IPS-15b (cell line): ENCODE data around the gene LRFN2.

Source experiments
- H3K27me3 ChIP-seq: one replicate; pipeline ENCODE4 v1.6.1; 2013; ENCODE audit warnings: low read length; ENCODE audit not compliant: control insufficient read depth, insufficient read depth
- H3K36me3 ChIP-seq: one replicate; pipeline ENCODE4 v1.6.1; 2013; ENCODE audit warnings: low read length; ENCODE audit not compliant: control insufficient read depth, insufficient read depth
- H3K4me1 ChIP-seq: one replicate; pipeline ENCODE4 v1.6.1; 2013; ENCODE audit warnings: mild to moderate bottlenecking, low read length; ENCODE audit not compliant: control insufficient read depth, insufficient read depth
- H3K4me3 ChIP-seq: one replicate; pipeline ENCODE4 v1.5.1; 2013; ENCODE audit warnings: low read depth, low read length
- H3K9ac ChIP-seq: one replicate; pipeline ENCODE4 v1.6.1; 2013; ENCODE audit warnings: low read depth, mild to moderate bottlenecking, low read length
- H3K9me3 ChIP-seq: one replicate; pipeline ENCODE4 v1.6.1; 2013; ENCODE audit warnings: mild to moderate bottlenecking, low read length; ENCODE audit not compliant: control insufficient read depth, insufficient read depth

LRFN2 gene

GRCh38 chr6:40400738-40401137, 186.4 kb downstream of the LRFN2 start:
- Histone ChIP-seq H3K36me3 (no peaks in the 10 kb centered on the region), H3K9ac (no peak overlapping the region), H3K9me3 (no peaks in the 10 kb centered on the region), H3K4me1 (no peaks in the 10 kb centered on the region), H3K4me3 (no peak overlapping the region), H3K27me3 (no peaks in the 10 kb centered on the region)

GRCh38 chr6:40399888-40400457, 187.2 kb downstream of the LRFN2 start:
- Histone ChIP-seq H3K9ac (no peak overlapping the region), H3K9me3 (no peaks in the 10 kb centered on the region), H3K36me3 (no peaks in the 10 kb centered on the region), H3K27me3 (no peaks in the 10 kb centered on the region), H3K4me1 (no peaks in the 10 kb centered on the region), H3K4me3 (no peak overlapping the region)

- no peaks in the 10 kb centered on the region for H3K27me3 ChIP-seq
- no peaks in the 10 kb centered on the region for H3K36me3 ChIP-seq
- H3K9ac ChIP-seq: no peak overlapping the region
- H3K9me3 ChIP-seq: no peaks in the 10 kb centered on the region
- H3K4me1 ChIP-seq: no peaks in the 10 kb centered on the region
- no peak overlapping the region for H3K4me3 ChIP-seq
These were observed 188.2 kb downstream of the LRFN2 start for GRCh38 chr6:40398810-40399477.

- H3K4me3 ChIP-seq: no peak overlapping the region
- no peak overlapping the region for H3K9ac ChIP-seq
- no peaks in the 10 kb centered on the region for H3K4me1 ChIP-seq
- no peaks in the 10 kb centered on the region for H3K36me3 ChIP-seq
- H3K9me3 ChIP-seq: no peaks in the 10 kb centered on the region
- no peaks in the 10 kb centered on the region for H3K27me3 ChIP-seq
These were observed 189.0 kb downstream of the LRFN2 start for GRCh38 chr6:40398034-40398691.

GRCh38 chr6:40397287-40398033, 189.7 kb downstream of the LRFN2 start:
- Histone ChIP-seq H3K9ac (no peak overlapping the region), H3K4me3 (no peak overlapping the region), H3K36me3 (no peaks in the 10 kb centered on the region), H3K4me1 (no peaks in the 10 kb centered on the region), H3K9me3 (no peaks in the 10 kb centered on the region), H3K27me3 (no peaks in the 10 kb centered on the region)

- Histone ChIP-seq H3K9me3 (no peaks in the 10 kb centered on the region), H3K27me3 (no peaks in the 10 kb centered on the region), H3K4me1 (no peaks in the 10 kb centered on the region), H3K9ac (no peak overlapping the region), H3K36me3 (no peaks in the 10 kb centered on the region), H3K4me3 (no peak overlapping the region)
These were observed 191.5 kb downstream of the LRFN2 start for GRCh38 chr6:40395698-40396076.

GRCh38 chr6:40395066-40395697, 192.0 kb downstream of the LRFN2 start:
- Histone ChIP-seq H3K27me3 (no peaks in the 10 kb centered on the region), H3K4me3 (no peak overlapping the region), H3K4me1 (no peaks in the 10 kb centered on the region)

GRCh38 chr6:40394381-40394780, 192.8 kb downstream of the LRFN2 start:
- Histone ChIP-seq H3K9me3 (no peaks in the 10 kb centered on the region), H3K4me3 (no peak overlapping the region), H3K27me3 (no peaks in the 10 kb centered on the region), H3K36me3 (no peaks in the 10 kb centered on the region), H3K9ac (no peak overlapping the region), H3K4me1 (no peaks in the 10 kb centered on the region)

More at GRCh38 chr6:40395066-40395697, 192.0 kb downstream of the LRFN2 start:
- H3K9me3 ChIP-seq: no peaks in the 10 kb centered on the region
- H3K36me3 ChIP-seq: no peaks in the 10 kb centered on the region
- no peak overlapping the region for H3K9ac ChIP-seq

- H3K36me3 ChIP-seq: no peaks in the 10 kb centered on the region
- no peaks in the 10 kb centered on the region for H3K9me3 ChIP-seq
- no peak overlapping the region for H3K9ac ChIP-seq
- H3K4me3 ChIP-seq: no peak overlapping the region
- H3K4me1 ChIP-seq: no peaks in the 10 kb centered on the region
- H3K27me3 ChIP-seq: no peaks in the 10 kb centered on the region
These were observed 193.5 kb downstream of the LRFN2 start for GRCh38 chr6:40393641-40394040.

GRCh38 chr6:40392589-40392988, 194.6 kb downstream of the LRFN2 start:
- H3K9me3 ChIP-seq: no peaks in the 10 kb centered on the region
- no peak overlapping the region for H3K4me3 ChIP-seq
- H3K4me1 ChIP-seq: no peaks in the 10 kb centered on the region
- no peaks in the 10 kb centered on the region for H3K27me3 ChIP-seq
- no peaks in the 10 kb centered on the region for H3K36me3 ChIP-seq
- no peak overlapping the region for H3K9ac ChIP-seq

- no peak overlapping the region for H3K9ac ChIP-seq
- no peak overlapping the region for H3K4me3 ChIP-seq
- no peaks in the 10 kb centered on the region for H3K4me1 ChIP-seq
- H3K27me3 ChIP-seq: no peaks in the 10 kb centered on the region
- no peaks in the 10 kb centered on the region for H3K36me3 ChIP-seq
- no peaks in the 10 kb centered on the region for H3K9me3 ChIP-seq
These were observed 195.2 kb downstream of the LRFN2 start for GRCh38 chr6:40391851-40392517.
